Measurements from ENCODE around the gene WDFY3. TPM values are rescaled to one million over a fixed set of nuclear protein-coding genes. Genes with fewer than 3 reads are reported as not detected.

The WDFY3 gene
- total RNA-seq, 1 donor from 2014 or later = 55.8 TPM

GRCh38 chr4:84895283-84895682 is 71.2 kb downstream of the WDFY3 start:
- peaks cover 12% of the 10 kb centered on the region for H3K36me3 Mint-ChIP-seq
- no peak overlapping the region for H3K4me3 Mint-ChIP-seq
- Histone ChIP-seq H3K4me1 (peaks cover 13% of the 10 kb centered on the region), H3K27ac (no peak overlapping the region), H3K4me3 (no peak overlapping the region), H3K9ac (no peak overlapping the region), H3K27me3 (no peaks in the 10 kb centered on the region), H2AFZ (replicated peaks) (no peak overlapping the region), H3K9me3 (ENCODE audit: low read depth) (no peaks in the 10 kb centered on the region), H4K20me1 (ENCODE audit: low read depth) (no peaks in the 10 kb centered on the region), H3K79me2 (ENCODE audit: low read depth) (peaks cover 18% of the 10 kb centered on the region), H3K36me3 (no peaks in the 10 kb centered on the region), H3K4me2 (no peak overlapping the region), H3F3A (ENCODE audit: low read depth) (peaks cover 10% of the 10 kb centered on the region)
- no peaks in the 10 kb centered on the region for H3K4me1 Mint-ChIP-seq
- no peaks in the 10 kb centered on the region for H3K27me3 Mint-ChIP-seq (ENCODE audit: insufficient read depth, low read depth)
- no peak overlapping the region for H3K27ac Mint-ChIP-seq
- DNase-seq (ENCODE audit: low spot score) = no peak
- TF ChIP-seq EZH2 (IDR thresholded peaks at IDR 0.05) = no peak
- TF ChIP-seq, protein P1, sequence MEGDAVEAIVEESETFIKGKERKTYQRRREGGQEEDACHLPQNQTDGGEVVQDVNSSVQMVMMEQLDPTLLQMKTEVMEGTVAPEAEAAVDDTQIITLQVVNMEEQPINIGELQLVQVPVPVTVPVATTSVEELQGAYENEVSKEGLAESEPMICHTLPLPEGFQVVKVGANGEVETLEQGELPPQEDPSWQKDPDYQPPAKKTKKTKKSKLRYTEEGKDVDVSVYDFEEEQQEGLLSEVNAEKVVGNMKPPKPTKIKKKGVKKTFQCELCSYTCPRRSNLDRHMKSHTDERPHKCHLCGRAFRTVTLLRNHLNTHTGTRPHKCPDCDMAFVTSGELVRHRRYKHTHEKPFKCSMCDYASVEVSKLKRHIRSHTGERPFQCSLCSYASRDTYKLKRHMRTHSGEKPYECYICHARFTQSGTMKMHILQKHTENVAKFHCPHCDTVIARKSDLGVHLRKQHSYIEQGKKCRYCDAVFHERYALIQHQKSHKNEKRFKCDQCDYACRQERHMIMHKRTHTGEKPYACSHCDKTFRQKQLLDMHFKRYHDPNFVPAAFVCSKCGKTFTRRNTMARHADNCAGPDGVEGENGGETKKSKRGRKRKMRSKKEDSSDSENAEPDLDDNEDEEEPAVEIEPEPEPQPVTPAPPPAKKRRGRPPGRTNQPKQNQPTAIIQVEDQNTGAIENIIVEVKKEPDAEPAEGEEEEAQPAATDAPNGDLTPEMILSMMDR (IDR thresholded peaks at IDR 0.05) = no peak
- TF ChIP-seq EZH2phosphoT487 (IDR thresholded peaks at IDR 0.05) = no peak
- no peaks in the 10 kb centered on the region for H3K9me3 Mint-ChIP-seq

DNA sequence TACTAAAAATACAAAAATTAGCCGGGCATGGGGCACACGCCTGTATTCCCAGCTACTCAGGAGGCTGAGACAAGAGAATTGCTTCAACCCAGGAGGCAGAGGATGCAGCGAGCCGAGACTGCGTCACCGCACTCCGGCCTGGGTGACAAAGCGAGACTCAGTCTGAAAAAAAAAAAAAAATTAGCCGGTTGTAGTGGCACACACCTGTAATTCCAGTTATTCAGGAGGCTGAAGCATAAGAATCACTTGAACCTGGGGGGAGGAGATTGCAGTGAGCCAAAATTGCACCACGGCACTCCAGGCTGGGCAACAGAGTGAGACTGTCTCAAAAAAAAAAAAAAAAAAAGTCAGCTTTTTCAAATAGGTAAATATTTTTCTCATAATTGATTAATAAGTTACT is 71.9 kb downstream of the WDFY3 start:
- Histone ChIP-seq H3K79me2 (ENCODE audit: low read depth) (peaks cover 11% of the 10 kb centered on the region), H3K9me3 (ENCODE audit: low read depth) (no peaks in the 10 kb centered on the region), H3K27me3 (no peaks in the 10 kb centered on the region), H3K4me2 (no peak overlapping the region), H3K4me1 (peaks cover 13% of the 10 kb centered on the region), H3K4me3 (no peak overlapping the region), H3K9ac (no peak overlapping the region), H4K20me1 (ENCODE audit: low read depth) (no peaks in the 10 kb centered on the region), H3K27ac (no peak overlapping the region), H2AFZ (replicated peaks) (no peak overlapping the region), H3F3A (ENCODE audit: low read depth) (peaks cover 10% of the 10 kb centered on the region), H3K36me3 (no peaks in the 10 kb centered on the region)
- no peak overlapping the region for H3K27ac Mint-ChIP-seq
- H3K36me3 Mint-ChIP-seq = peaks cover 10% of the 10 kb centered on the region
- H3K27me3 Mint-ChIP-seq (ENCODE audit: insufficient read depth, low read depth) = no peaks in the 10 kb centered on the region
- no peaks in the 10 kb centered on the region for H3K9me3 Mint-ChIP-seq
- no peaks in the 10 kb centered on the region for H3K4me1 Mint-ChIP-seq
- no peak for DNase-seq (ENCODE audit: low spot score)
- TF ChIP-seq EZH2phosphoT487 (IDR thresholded peaks at IDR 0.05) (no peak), EZH2 (IDR thresholded peaks at IDR 0.05) (no peak)
- TF ChIP-seq, protein P1 (IDR thresholded peaks at IDR 0.05) = no peak
- H3K4me3 Mint-ChIP-seq = no peak overlapping the region

GRCh38 chr4:84892950-84893349 is 73.5 kb downstream of the WDFY3 start:
- TF ChIP-seq, protein P1 (IDR thresholded peaks at IDR 0.05) = no peak
- TF ChIP-seq EZH2phosphoT487 (IDR thresholded peaks at IDR 0.05) = no peak
- no peak for TF ChIP-seq EZH2 (IDR thresholded peaks at IDR 0.05)
- H3K27me3 ChIP-seq = no peaks in the 10 kb centered on the region
- no peaks in the 10 kb centered on the region for H4K20me1 ChIP-seq (ENCODE audit: low read depth)
- no peaks in the 10 kb centered on the region for H3K36me3 ChIP-seq
- Mint-ChIP-seq H3K9me3 (no peaks in the 10 kb centered on the region), H3K4me3 (no peak overlapping the region), H3K4me1 (no peaks in the 10 kb centered on the region), H3K27ac (no peak overlapping the region), H3K27me3 (ENCODE audit: insufficient read depth, low read depth) (no peaks in the 10 kb centered on the region), H3K36me3 (peaks cover 9% of the 10 kb centered on the region)
- H3K9me3 ChIP-seq (ENCODE audit: low read depth) = no peaks in the 10 kb centered on the region
- H3K79me2 ChIP-seq (ENCODE audit: low read depth) = no peaks in the 10 kb centered on the region
- H3K4me1 ChIP-seq = peaks cover 13% of the 10 kb centered on the region
- H3K27ac ChIP-seq = peak overlapping the region; percentile 64
- no peak overlapping the region for H2AFZ ChIP-seq (replicated peaks)
- no peak overlapping the region for H3K4me3 ChIP-seq
- H3K9ac ChIP-seq = no peak overlapping the region
- DNase-seq (ENCODE audit: low spot score) = peak; percentile 35
- H3F3A ChIP-seq (ENCODE audit: low read depth) = peaks cover 10% of the 10 kb centered on the region
- no peak overlapping the region for H3K4me2 ChIP-seq
